ENCODE measurements around the gene SRPK2.
A peak's percentile ranks its signal among the peaks of the same experiment; 100 is the strongest.
"Not testable (repeated sequence)": the region's sequence is repeated elsewhere in the genome, so short reads cannot be mapped to it uniquely, and the experiment has no call there.

Gene SRPK2

GRCh38 chr7:105365541-105366534 lies 22.9 kb downstream of the SRPK2 start:
- in situ Hi-C loops (cut with HindIII; ENCODE audit: low pct_ligation_motif_present, low sequenced_read_pairs): no loop called here
- peak; percentile 31 for DNase-seq
- no peak for TF ChIP-seq CTCF (IDR thresholded peaks at IDR 0.05; ENCODE audit: low read depth, low read length, missing control alignments)
- Histone ChIP-seq H3K27me3 (replicated peaks) (no peaks in the 10 kb centered on the region), H3K4me3 (ENCODE audit: low read depth, low read length) (no peak overlapping the region), H3K36me3 (replicated peaks) (no peaks in the 10 kb centered on the region), H3K27ac (no peak overlapping the region)

GRCh38 chr7:105364684-105365083 lies 24.0 kb downstream of the SRPK2 start:
- TF ChIP-seq CTCF (IDR thresholded peaks at IDR 0.05; ENCODE audit: low read depth, low read length, missing control alignments): no peak
- H3K36me3 ChIP-seq (replicated peaks): no peaks in the 10 kb centered on the region
- no peak overlapping the region for H3K27ac ChIP-seq
- DNase-seq: no peak
- H3K27me3 ChIP-seq (replicated peaks): no peaks in the 10 kb centered on the region
- no peak overlapping the region for H3K4me3 ChIP-seq (ENCODE audit: low read depth, low read length)
- in situ Hi-C loops (cut with HindIII; ENCODE audit: low pct_ligation_motif_present, low sequenced_read_pairs): no loop called here

GRCh38 chr7:105363657-105364056 lies 25.1 kb downstream of the SRPK2 start:
- H3K4me3 ChIP-seq (ENCODE audit: low read depth, low read length); DNase-seq; H3K27ac ChIP-seq; H3K27me3 ChIP-seq (replicated peaks); H3K36me3 ChIP-seq (replicated peaks); in situ Hi-C loops (cut with HindIII; ENCODE audit: low pct_ligation_motif_present, low sequenced_read_pairs): not testable (repeated sequence)

- H3K36me3 ChIP-seq (replicated peaks); DNase-seq; in situ Hi-C loops (cut with HindIII; ENCODE audit: low pct_ligation_motif_present, low sequenced_read_pairs); H3K4me3 ChIP-seq (ENCODE audit: low read depth, low read length); H3K27ac ChIP-seq; H3K27me3 ChIP-seq (replicated peaks): not testable (repeated sequence)
Measured at GRCh38 chr7:105362685-105363084, 26.0 kb downstream of the SRPK2 start.

- in situ Hi-C loops (cut with HindIII; ENCODE audit: low pct_ligation_motif_present, low sequenced_read_pairs); H3K27me3 ChIP-seq (replicated peaks); H3K36me3 ChIP-seq (replicated peaks); DNase-seq; H3K27ac ChIP-seq; H3K4me3 ChIP-seq (ENCODE audit: low read depth, low read length): not testable (repeated sequence)
Measured at GRCh38 chr7:105361995-105362394, 26.7 kb downstream of the SRPK2 start.

GRCh38 chr7:105360149-105360548 lies 28.6 kb downstream of the SRPK2 start:
- DNase-seq; in situ Hi-C loops (cut with HindIII; ENCODE audit: low pct_ligation_motif_present, low sequenced_read_pairs); H3K27ac ChIP-seq; H3K4me3 ChIP-seq (ENCODE audit: low read depth, low read length); H3K27me3 ChIP-seq (replicated peaks); H3K36me3 ChIP-seq (replicated peaks): not testable (repeated sequence)

GRCh38 chr7:105355701-105356100 lies 33.0 kb downstream of the SRPK2 start:
- H3K27ac ChIP-seq: no peak overlapping the region
- no peak for TF ChIP-seq CTCF (IDR thresholded peaks at IDR 0.05; ENCODE audit: low read depth, low read length, missing control alignments)
- in situ Hi-C loops (cut with HindIII; ENCODE audit: low pct_ligation_motif_present, low sequenced_read_pairs): no loop called here
- DNase-seq: no peak
- no peaks in the 10 kb centered on the region for H3K27me3 ChIP-seq (replicated peaks)
- H3K36me3 ChIP-seq (replicated peaks): no peaks in the 10 kb centered on the region
- H3K4me3 ChIP-seq (ENCODE audit: low read depth, low read length): no peak overlapping the region

GRCh38 chr7:105354383-105354782 lies 34.3 kb downstream of the SRPK2 start:
- Histone ChIP-seq H3K4me3 (ENCODE audit: low read depth, low read length) (no peak overlapping the region), H3K27ac (no peak overlapping the region)

More at GRCh38 chr7:105354383-105354782, 34.3 kb downstream of the SRPK2 start:
- DNase-seq: no peak
- Histone ChIP-seq H3K27me3 (replicated peaks) (no peaks in the 10 kb centered on the region), H3K36me3 (replicated peaks) (no peaks in the 10 kb centered on the region)
- in situ Hi-C loops (cut with HindIII; ENCODE audit: low pct_ligation_motif_present, low sequenced_read_pairs): no loop called here
- no peak for TF ChIP-seq CTCF (IDR thresholded peaks at IDR 0.05; ENCODE audit: low read depth, low read length, missing control alignments)

All from brain microvascular endothelial cell (primary cell).